Activated CD4-positive, alpha-beta T cell treated with anti-CD3 and anti-CD28 coated beads, Interleukin-2, amount 50 U/mL, for 24 hours (primary cell): ENCODE measurements around the gene MYL7.

Experiments
- DNase-seq, 2 donors: peaks; one replicate each; pipeline ENCODE4 v3.0.0-alpha.2; 2020; ENCODE audit warnings: low read depth in 1 of 2, low spot score in 1 of 2

MYL7 gene

DNA sequence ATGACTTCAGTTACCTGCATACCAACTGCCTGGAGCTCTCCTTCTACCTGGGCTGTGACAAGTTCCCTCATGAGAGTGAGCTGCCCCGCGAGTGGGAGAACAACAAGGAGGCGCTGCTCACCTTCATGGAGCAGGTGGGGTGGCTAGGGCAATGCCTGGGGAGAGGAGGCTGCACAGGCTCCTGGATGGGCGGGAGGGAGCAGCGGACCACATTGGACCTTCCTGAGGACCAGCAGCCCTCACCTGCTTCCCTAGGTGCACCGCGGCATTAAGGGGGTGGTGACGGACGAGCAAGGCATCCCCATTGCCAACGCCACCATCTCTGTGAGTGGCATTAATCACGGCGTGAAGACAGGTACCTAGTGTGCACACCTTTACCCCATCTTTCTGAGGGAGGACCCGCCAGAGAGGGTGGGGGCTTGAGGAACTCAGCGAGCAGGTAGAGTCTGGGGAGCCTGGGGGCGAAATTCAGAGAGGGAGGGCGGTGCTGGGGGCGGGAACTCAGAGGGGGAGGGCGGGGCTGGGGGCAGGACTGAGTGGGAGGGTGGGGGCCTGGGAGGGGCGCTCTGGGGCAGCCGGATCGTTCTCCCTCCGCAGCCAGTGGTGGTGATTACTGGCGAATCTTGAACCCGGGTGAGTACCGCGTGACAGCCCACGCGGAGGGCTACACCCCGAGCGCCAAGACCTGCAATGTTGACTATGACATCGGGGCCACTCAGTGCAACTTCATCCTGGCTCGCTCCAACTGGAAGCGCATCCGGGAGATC lies 28.0 kb downstream of the MYL7 start:
- DNase-seq: no peak

DNA sequence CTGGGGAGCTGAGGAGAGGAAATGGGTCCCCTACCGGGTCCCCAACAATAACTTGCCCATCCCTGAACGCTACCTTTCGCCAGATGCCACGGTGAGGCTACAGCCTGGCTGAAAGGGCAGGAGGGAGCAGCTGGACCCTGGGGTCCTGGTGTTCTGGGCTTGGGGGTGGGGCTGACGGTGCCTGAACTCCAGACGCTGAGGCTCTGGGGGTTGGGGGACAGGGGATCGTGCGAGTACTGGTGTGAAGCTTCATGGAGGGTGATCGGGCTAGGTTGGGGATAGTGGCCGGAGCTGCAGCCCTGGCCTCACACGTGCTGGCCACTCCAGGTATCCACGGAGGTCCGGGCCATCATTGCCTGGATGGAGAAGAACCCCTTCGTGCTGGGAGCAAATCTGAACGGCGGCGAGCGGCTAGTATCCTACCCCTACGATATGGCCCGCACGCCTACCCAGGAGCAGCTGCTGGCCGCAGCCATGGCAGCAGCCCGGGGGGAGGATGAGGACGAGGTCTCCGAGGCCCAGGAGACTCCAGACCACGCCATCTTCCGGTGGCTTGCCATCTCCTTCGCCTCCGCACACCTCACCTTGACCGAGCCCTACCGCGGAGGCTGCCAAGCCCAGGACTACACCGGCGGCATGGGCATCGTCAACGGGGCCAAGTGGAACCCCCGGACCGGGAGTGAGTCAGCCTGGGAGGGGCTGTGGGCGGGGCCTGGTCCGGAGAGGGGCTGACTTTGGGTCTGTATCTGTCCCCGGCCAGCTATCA lies 28.7 kb downstream of the MYL7 start:
- no peak for DNase-seq

DNA sequence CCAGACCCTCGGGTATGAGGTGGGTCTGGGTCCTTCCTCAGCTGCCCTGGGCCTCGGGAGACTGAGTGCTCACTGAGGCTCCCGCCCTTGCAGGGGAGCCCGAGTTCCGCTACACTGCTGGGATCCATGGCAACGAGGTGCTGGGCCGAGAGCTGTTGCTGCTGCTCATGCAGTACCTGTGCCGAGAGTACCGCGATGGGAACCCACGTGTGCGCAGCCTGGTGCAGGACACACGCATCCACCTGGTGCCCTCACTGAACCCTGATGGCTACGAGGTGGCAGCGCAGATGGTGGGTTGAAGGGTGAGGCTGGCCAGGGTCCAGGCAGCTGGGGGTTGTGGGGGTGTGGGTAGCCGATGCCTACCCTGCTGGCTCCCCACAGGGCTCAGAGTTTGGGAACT lies 29.4 kb downstream of the MYL7 start:
- DNase-seq: no peak

DNA sequence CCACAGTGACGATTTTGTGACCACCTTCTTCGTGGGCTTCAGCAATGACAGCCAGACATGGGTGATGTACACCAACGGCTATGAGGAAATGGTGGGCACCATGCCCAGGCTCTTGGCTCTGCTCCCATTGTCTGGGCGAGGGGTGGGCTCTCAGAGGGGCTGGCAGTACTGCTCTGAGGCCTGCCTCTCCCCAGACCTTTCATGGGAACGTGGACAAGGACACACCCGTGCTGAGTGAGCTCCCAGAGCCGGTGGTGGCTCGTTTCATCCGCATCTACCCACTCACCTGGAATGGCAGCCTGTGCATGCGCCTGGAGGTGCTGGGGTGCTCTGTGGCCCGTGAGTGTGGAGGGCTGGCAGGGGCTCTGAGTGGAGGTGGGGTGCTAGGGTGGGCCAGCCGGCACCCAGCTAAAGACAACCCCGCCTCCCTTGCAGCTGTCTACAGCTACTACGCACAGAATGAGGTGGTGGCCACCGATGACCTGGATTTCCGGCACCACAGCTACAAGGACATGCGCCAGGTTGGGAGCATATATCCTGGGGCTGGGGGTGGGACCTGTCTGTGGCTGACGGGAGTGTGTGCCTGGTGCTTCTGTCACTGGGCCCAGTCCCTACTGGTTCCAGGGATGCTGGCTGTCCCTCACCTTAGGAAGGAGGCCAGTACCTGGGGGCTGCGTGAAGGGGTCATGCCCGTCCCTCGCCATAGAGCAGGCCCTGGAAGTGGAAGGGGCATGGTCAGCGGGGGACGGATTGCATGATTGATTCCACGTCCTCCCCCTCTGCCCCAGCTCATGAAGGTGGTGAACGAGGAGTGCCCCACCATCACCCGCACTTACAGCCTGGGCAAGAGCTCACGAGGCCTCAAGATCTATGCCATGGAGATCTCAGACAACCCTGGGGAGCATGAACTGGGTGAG lies 30.2 kb downstream of the MYL7 start:
- no peak for DNase-seq

DNA sequence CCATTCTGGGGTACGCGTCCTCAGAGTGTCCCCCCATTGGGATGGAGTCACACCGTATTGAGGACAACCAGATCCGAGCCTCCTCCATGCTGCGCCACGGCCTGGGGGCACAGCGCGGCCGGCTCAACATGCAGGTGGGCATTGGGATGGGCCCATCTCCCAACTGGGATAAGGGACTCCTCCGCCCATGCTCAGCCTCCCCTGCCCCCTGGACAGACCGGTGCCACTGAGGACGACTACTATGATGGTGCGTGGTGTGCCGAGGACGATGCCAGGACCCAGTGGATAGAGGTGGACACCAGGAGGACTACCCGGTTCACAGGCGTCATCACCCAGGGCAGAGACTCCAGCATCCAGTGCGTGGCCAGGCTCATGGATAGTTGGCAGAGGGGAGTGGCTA lies 31.1 kb downstream of the MYL7 start:
- no peak for DNase-seq

DNA sequence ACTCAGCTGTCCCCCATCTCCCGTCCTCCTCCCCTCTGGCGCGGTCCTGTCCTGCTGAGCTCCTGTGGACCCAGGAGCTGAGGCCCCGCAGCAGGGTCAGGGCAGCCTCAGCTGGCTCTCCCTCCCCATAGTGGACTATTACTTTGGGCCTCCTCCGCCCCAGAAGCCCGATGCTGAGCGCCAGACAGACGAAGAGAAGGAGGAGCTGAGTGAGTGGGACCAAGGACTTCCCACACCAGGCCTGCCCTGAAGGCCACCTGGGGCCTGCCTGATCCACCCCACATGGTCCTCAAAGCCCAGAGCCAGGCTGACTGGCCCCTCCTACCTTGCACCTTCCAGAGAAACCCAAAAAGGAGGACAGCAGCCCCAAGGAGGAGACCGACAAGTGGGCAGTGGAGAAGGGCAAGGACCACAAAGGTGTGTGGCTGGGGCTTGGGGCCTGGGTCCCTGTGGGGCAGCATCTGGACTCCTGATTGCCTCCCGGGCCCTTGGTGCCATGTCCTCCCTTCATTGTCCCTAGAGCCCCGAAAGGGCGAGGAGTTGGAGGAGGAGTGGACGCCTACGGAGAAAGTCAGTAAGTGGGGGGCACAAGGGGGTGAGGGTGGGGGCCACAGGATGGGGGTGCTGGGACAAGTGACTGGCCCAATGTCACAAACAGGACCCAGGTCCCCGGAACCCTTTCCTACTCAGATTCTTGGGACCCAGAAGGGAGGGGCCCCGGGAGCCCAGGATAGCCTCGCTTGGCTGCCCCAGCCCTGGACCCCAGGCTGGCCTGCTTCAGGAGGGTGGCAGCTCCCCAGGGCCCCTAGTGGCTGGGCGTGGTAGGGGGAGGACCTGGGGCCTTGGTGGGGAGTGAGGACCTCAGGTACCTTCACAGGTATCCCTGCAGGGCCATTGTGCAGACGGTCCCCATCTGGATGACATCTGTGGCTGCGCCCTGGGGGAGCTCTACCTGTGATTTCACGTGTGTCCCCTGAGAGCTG lies 32.1 kb downstream of the MYL7 start:
- no peak for DNase-seq

DNA sequence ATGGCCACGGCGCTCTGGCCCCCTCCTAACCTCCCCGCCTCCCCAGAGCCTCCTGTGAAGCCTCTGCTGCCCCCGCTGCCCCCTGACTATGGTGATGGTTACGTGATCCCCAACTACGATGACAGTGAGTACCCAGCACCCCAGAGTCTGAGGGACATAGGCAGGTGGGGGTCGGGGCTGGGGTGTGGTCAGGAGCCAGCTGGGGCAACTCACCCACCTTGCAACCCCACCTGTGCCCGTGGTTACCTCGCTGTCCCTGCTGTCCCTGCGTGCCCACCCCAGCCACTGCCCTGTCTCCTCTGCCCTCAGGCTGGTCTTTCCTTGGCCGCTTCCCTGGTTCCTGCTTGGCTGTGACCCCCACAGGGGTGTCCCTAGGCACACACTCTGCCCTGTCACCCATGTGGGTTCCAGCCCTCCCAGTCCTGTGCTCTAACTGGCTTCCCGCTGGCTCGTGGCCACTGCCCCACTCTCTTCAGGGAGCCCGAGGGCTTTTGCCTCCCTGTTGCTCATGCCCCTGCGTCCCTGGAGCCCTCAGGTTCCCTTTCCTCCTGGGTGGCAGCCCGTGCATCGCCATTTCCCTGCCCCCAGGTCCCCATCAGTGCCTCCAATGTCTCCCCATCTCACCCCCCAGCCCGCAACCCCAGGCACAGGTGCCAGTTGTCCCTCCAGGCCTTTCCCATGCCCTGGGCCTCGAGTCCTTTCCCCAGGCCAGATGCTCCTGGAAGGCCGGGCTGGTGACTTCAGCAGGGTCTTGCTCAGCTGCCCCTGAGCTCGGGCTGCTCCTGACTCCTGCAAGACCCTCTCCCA lies 33.0 kb downstream of the MYL7 start:
- DNase-seq: no peak

DNA sequence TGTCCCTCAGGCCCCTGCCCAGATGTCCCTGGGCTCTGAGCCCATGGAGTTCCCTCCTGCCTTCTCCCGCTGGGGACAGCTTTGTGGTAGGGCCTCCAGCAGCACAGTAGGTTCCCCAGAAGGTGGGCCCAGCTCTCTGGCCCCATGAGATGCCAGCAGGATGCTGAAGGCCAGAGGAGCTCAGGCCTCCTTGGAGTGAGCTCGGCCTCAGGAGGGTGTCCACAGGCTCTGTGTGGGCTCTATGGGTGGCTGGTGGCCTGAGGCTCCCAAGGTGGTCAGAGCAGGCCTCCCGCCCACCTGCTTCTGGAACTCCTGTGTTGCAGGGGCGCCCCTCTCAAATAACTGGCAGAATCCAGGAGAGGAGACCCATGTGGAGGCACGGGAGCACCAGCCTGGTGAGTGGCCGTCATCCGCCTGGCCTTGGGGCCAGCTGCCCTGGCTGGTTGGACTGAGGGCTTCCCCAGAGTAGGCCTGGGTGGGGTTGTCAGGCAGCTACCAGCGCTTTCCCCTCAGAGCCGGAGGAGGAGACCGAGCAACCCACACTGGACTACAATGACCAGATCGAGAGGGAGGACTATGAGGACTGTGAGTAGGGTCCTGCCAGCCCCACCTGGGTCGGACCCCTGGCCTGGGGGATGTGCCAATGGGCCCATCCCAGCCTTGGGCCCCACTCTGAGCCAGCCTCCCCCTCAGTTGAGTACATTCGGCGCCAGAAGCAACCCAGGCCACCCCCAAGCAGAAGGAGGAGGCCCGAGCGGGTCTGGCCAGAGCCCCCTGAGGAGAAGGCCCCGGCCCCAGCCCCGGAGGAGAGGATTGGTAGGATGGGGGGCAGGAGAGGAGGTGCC lies 33.8 kb downstream of the MYL7 start:
- no peak for DNase-seq

DNA sequence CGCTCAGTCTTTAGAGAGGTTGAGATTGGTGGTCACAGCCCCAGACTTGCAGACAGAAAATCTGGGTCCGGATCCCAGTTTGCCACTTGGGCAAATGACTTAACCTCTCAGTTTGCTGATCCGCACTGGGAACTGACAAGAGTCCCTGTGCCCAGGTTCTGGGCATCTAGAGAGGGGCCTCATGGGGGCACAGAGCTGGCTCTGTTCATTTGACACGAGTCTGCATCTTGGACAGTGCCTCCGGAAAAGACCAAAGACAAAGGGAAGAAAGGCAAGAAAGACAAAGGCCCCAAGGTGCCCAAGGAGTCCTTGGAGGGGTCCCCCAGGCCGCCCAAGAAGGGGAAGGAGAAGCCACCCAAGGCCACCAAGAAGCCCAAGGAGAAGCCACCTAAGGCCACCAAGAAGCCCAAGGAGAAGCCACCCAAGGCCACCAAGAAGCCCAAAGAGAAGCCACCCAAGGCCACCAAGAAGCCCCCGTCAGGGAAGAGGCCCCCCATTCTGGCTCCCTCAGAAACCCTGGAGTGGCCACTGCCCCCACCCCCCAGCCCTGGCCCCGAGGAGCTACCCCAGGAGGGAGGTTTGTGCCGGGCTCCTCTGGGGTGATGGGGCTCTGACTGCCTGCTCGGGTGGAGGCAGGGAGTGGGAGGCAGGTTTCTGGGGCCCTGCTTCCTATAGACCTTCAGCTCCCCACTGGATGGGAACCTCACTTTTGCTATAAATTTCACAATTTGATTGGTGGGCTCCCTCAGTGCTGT lies 34.6 kb downstream of the MYL7 start:
- no peak for DNase-seq

DNA sequence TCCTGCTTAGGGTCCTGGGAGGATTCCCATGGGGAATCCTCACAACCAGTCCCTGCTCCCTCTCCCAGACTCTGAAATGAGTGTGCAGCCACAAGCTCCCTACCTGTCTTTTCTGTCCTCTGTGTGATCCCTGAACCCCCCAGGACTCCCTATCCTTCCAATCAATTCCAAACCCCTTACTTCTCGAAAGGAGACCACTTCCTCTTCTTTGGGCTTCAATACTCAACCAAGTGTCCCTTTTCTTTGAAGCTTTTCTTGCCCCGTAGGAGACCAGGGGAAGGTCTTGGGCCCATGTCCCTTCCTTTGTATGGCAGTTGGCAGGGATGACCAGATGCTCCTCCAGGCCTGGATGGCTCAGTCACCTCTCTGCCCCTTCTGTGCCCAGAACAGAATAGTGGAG lies 35.3 kb downstream of the MYL7 start:
- DNase-seq: no peak

DNA sequence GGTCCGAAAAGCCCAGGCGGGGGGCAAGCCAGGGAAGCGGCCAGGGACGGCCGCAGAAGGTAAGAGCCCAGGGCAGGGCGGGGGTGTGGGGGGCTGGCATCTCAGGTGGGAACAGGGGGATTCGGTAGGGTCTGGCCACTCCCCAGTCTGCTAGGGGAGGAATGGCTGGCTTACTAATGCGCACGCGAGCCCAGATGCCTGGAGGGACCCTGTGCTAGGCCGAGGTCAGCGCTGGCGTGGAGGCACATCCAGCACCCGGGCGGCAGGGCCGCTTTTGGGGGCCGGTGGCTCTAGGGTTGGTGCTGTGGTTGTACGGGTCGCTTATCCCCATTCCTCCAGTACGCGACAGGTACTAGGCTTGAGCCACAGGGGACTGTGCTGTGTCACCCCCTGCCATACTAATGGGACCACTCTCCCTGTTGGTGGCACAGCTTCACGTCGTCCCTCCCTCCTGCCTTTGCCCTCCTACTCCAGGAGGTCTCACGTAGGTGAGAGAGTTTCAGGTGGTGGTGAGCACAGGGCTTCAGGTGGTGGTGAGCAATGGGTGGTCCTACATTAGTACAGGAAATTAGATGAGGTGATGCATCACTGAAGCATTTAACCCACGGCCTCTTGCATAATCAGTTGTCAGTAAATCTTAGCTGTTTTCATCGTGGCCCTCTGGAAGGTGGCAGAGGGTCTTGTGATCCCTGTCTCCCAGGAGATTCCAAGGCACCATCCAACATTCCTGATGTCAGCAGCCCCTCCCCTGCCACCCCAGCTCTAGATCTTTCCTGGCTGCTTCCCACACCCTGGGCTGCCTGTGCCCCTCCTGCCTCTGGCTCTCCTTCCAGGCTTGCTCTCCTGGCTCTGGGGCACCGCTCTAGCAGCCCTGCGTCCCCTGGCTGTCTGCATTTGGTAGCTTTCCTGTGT lies 36.0 kb downstream of the MYL7 start:
- no peak for DNase-seq

DNA sequence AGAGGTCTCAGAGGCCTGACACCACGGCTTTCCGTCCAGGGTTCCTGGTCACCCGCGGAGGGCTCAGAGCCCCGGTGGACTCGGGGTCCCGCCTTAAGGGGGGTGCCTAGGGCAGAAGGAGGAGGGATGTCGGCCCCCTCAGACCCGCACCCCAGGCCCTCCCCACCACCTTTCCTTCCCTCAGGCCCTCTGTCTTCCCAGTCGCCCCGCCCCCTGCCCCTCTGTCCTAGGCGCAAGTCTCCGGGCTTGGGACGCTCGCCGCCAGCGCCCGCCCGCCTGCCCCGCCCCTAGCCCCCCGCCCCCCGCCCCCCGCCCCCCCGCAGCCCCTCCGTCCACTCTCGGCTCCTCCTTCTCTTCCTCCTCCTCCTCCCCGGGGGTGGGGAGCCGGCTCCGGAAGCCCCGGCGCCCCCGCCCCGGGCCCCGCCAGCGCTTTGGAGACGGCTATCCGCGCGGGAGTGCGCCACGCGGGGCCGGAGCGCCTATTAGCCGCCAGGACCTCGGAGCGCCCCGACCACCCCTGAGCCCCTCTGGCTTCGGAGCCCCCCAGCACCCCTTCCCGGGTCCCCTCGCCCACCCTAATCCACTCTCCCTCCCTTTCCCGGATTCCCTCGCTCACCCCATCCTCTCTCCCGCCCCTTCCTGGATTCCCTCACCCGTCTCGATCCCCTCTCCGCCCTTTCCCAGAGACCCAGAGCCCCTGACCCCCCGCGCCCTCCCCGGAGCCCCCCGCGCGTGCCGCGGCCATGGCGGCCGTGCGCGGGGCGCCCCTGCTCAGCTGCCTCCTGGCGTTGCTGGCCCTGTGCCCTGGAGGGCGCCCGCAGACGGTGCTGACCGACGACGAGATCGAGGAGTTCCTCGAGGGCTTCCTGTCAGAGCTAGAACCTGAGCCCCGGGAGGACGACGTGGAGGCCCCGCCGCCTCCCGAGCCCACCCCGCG lies 36.9 kb downstream of the MYL7 start, which contains the start of gene AEBP1:
AEBP1 (plus strand) TSS at position 423 of the 937 bp plus-strand sequence; CDS start at position 744, 321 bp downstream.
- no peak for DNase-seq

DNA sequence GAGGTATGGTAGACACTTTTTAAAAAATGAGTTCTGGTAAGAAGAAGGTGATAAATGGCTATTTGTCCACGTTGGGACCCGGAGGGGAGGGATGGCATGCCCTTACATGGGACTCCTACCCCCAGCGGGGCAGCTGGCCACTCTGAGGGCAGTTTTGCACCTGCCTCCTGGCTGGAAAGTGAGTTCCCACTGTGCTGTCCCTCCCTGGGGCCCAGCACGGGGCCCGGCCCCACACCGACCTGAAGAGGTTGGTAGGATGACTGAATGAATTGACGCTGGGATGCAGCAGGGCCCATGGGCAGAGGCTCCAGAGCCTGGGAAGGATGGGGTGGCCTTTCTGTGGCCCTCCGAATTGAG lies 37.6 kb downstream of the MYL7 start:
- DNase-seq: no peak

DNA sequence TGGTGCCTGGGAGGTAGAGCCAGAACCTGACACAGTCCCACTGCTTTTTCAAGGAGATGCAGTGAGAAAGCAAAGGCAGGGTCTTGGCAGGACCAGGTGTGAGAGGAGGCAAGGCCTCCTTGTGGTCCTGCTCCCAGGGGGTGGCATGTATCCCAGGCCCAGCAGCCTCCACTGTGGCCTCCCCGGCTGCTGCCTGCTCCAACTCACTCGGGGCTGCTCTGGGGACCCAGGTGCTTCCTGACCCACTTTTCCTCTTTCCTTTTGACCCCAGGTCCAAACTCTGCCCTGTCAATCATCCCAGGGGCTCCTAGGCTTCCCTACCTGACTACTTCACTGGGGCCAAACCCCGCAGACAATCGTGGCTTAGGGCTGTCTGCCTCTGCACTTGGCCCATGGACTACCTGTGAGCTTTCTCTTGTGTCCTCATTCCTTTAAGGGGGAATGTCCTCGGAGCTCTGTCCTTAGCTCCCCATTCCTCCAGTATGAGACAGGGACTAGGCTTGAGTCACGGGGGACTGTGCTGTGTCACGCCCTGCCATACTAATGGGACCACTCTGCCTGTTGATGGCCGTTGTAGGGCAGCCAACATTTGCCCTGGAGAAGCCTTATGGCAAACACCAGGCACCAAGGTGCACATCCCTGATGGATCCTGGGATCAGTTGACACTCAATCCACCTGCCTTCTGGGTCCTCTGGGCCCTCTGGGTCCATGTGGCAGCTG lies 38.1 kb downstream of the MYL7 start:
- no peak for DNase-seq
